Kidney (tissue), 2 donors: ENCODE measurements around the gene MFN1. TPM values are rescaled to one million over a fixed set of nuclear protein-coding genes. Genes with fewer than 3 reads are reported as not detected.

Source experiments
- polyA plus RNA-seq: library from polyadenylated mRNA; stranded (reverse); fragments of 350-450 nt; fragmentation: Illumina TruSeq; extraction: RNeasy Lipid Tissue Mini Kit (QIAGEN cat#74804); gene quantifications from one replicate; pipeline ENCODE4 v1.2.3, GENCODE V29; 2014; ENCODE audit warnings: low read depth, low replicate concordance; ENCODE audit not compliant: insufficient read depth
- total RNA-seq: library from RNA; stranded (reverse); fragmentation: NEBNext Ultra II Directional; extraction: Animal tissue kit (Norgen Biotek cat#: 25700); gene quantifications from one replicate; pipeline ENCODE4 v1.2.1, GENCODE V29; 2021
- donor health status: DM: yes; HTN: yes; CAD: no.

The MFN1 gene
- total and polyA plus RNA-seq, 2 donors from 2014 or later, result 16.6 to 50.2 TPM

Other genes with a start within 250 kb of the MFN1 start
- 24.8 TPM for gene PIK3CA, start 199.4 kb upstream of the MFN1 start, total RNA-seq
- gene PIK3CA, start 199.4 kb upstream of the MFN1 start, polyA plus RNA-seq, result 6.1 TPM
- 3.7 TPM for gene KCNMB3, start 96.6 kb upstream of the MFN1 start, total RNA-seq
- 1.7 TPM for gene KCNMB3, start 96.6 kb upstream of the MFN1 start, polyA plus RNA-seq
- gene ZNF639, start 24.7 kb upstream of the MFN1 start, total RNA-seq, result 35.6 TPM
- 17.9 TPM for gene ZNF639, start 24.7 kb upstream of the MFN1 start, polyA plus RNA-seq
- 31.0 TPM for gene GNB4, start 103.8 kb downstream of the MFN1 start, total RNA-seq
- 3.9 TPM for gene GNB4, start 103.8 kb downstream of the MFN1 start, polyA plus RNA-seq
- 40.7 TPM for gene ACTL6A, start 215.2 kb downstream of the MFN1 start, total RNA-seq
- 23.7 TPM for gene ACTL6A, start 215.2 kb downstream of the MFN1 start, polyA plus RNA-seq